Breast epithelium (tissue), 3 donors: Measurements from ENCODE around the gene MYOG.

Experiments used
- CTCF ChIP-seq, 3 donors: fragments of 450-650 bp; IDR thresholded peaks; one replicate each; pipeline ENCODE4 v1.5.1; 2016 to 2017; ENCODE audit warnings: antibody characterized with exemption in 3 of 3, mild to moderate bottlenecking in 3 of 3, moderate library complexity in 3 of 3
- POLR2AphosphoS5 ChIP-seq, 3 donors: sonication (generic); formaldehyde crosslinking; IDR thresholded peaks; one replicate each; pipeline ENCODE4 v1.6.1; 2017; ENCODE audit warnings: antibody characterized with exemption in 3 of 3

- TF ChIP-seq CTCF (IDR thresholded peaks at IDR 0.05), result no peak
- TF ChIP-seq POLR2AphosphoS5 (IDR thresholded peaks at IDR 0.05), result no peak
Measured at GRCh38 chr1:203035111-203036000, 50.5 kb downstream of the MYOG start.
